ENCODE results near the gene ACTL6B.

Gene ACTL6B

DNA sequence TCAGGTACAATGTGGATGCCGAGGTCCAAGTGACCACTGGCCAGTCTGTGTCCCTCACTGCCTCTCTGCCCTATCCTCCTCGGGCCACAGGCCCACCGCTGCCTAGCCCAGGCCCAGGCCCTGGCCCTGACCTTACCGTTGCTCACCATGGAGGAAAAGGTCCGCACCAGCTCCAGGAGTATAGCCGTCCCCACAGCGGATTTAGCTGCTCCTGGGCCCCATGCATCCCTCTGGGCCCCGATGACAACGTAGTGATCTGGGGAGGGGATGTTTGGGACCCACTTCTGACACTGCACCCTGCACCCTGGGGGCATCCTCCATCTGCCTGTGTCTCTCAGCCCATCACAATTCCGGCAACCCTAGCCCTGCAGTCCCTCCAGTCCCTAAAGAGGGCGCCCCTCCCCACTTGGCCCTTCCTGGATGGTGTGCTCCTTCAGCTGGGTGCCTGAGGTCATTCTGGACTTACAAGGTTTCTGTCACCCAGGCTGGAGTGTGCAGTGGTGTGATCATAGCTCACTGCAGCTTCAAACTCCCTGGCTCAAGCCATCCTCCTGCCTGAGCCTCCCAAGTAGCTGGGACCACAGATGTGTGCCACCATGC, 27.0 kb downstream of the ACTL6B start:
- Histone ChIP-seq H3K4me1 (ENCODE audit: insufficient read depth, low read length, severe bottlenecking) (peaks cover 36% of the 10 kb centered on the region), H3K27ac (ENCODE audit: low read depth, low read length, poor library complexity, severe bottlenecking) (no peak overlapping the region), H3K9me3 (ENCODE audit: low read length) (no peaks in the 10 kb centered on the region), H3K79me2 (ENCODE audit: insufficient read depth, low read length) (no peaks in the 10 kb centered on the region), H2AFZ (ENCODE audit: low read length) (no peak overlapping the region), H3K4me2 (ENCODE audit: low read length) (peak overlapping the region; percentile 45; the same call in 1 of the 2 replicates), H4K20me1 (ENCODE audit: insufficient read depth, low read length) (no peaks in the 10 kb centered on the region), H3K9ac (ENCODE audit: low read length) (peak overlapping the region; percentile 21; the same call in 1 of the 2 replicates), H3K4me3 (ENCODE audit: low read depth, low read length, poor library complexity, severe bottlenecking) (peak overlapping the region; percentile 15), H3K36me3 (ENCODE audit: insufficient read depth, low read length) (no peaks in the 10 kb centered on the region), H3F3A (ENCODE audit: insufficient read depth, low read length) (no peaks in the 10 kb centered on the region), H3K9me2 (ENCODE audit: low read depth, low read length) (no peaks in the 10 kb centered on the region), H3K27me3 (ENCODE audit: insufficient read depth, low read length) (no peaks in the 10 kb centered on the region)
- no peak for TF ChIP-seq EZH2 (IDR thresholded peaks at IDR 0.05; ENCODE audit: borderline replicate concordance, low read length)
- TF ChIP-seq, protein P1, sequence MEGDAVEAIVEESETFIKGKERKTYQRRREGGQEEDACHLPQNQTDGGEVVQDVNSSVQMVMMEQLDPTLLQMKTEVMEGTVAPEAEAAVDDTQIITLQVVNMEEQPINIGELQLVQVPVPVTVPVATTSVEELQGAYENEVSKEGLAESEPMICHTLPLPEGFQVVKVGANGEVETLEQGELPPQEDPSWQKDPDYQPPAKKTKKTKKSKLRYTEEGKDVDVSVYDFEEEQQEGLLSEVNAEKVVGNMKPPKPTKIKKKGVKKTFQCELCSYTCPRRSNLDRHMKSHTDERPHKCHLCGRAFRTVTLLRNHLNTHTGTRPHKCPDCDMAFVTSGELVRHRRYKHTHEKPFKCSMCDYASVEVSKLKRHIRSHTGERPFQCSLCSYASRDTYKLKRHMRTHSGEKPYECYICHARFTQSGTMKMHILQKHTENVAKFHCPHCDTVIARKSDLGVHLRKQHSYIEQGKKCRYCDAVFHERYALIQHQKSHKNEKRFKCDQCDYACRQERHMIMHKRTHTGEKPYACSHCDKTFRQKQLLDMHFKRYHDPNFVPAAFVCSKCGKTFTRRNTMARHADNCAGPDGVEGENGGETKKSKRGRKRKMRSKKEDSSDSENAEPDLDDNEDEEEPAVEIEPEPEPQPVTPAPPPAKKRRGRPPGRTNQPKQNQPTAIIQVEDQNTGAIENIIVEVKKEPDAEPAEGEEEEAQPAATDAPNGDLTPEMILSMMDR (IDR thresholded peaks at IDR 0.05; ENCODE audit: low read length), result peak; percentile 88

DNA sequence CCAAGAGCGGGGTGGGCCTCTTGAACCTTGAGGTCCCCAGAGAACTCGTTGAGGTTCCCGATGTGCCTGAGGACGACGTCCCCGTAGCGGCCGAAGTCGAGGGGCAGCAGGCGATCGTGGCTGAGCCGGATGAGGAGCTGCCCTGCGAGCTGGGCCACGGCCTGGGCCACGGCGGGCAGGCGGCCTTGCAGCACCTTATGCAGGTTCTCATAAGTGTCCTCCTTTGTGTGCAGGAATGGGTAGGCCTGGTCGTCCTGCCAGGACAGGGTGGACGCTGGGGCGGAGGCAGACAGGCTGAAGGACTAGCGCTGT, 29.1 kb downstream of the ACTL6B start:
- Histone ChIP-seq H3K4me3 (ENCODE audit: low read depth, low read length, poor library complexity, severe bottlenecking) (peak overlapping the region; percentile 62), H3K79me2 (ENCODE audit: insufficient read depth, low read length) (no peaks in the 10 kb centered on the region), H3K36me3 (ENCODE audit: insufficient read depth, low read length) (no peaks in the 10 kb centered on the region), H3K9me3 (ENCODE audit: low read length) (no peaks in the 10 kb centered on the region), H3K27ac (ENCODE audit: low read depth, low read length, poor library complexity, severe bottlenecking) (no peak overlapping the region), H3K4me1 (ENCODE audit: insufficient read depth, low read length, severe bottlenecking) (peaks cover 22% of the 10 kb centered on the region), H3F3A (ENCODE audit: insufficient read depth, low read length) (no peaks in the 10 kb centered on the region), H3K4me2 (ENCODE audit: low read length) (peak overlapping the region; percentile 74), H3K9me2 (ENCODE audit: low read depth, low read length) (no peaks in the 10 kb centered on the region), H4K20me1 (ENCODE audit: insufficient read depth, low read length) (no peaks in the 10 kb centered on the region), H3K27me3 (ENCODE audit: insufficient read depth, low read length) (no peaks in the 10 kb centered on the region), H3K9ac (ENCODE audit: low read length) (peak overlapping the region; percentile 67), H2AFZ (ENCODE audit: low read length) (no peak overlapping the region)
- TF ChIP-seq, protein P1 (IDR thresholded peaks at IDR 0.05; ENCODE audit: low read length), result no peak
- TF ChIP-seq EZH2 (IDR thresholded peaks at IDR 0.05; ENCODE audit: borderline replicate concordance, low read length), result no peak

DNA sequence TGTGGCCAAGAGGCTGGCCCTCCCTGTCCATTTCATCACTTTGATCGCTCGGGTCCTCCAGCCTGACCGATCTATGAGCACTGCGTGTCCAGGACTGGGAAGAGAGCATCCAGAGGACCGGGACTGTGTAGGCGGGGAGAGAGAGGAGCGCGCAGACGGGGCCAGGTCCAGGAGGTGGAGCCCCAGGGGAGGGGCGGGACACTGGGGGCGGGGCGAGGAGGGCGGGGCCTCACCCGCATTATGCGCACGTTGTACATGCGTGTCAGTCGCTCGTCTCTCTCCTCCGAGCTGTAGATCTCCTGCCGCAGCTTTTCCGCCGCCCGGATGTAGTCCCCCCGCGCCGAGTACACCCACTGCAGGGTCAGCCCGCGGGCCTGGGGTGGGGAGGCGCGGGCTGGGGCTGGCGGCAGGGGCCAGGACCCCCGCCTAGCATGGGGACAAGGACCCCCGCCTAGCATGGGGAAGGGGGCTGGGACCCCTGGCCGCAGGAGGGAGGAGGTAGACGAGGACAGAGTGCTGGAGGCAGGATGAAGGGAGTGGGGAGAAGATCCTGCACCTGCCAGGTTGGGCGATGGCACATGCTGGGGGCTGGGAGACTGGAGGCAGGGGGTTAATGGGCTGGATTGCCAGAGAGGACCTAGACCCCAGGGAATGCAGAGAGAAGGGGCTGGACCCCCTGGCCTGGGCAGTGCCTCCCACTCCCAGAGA, 29.6 kb downstream of the ACTL6B start:
- Histone ChIP-seq H3K9ac (ENCODE audit: low read length) (peak overlapping the region; percentile 67), H2AFZ (ENCODE audit: low read length) (no peak overlapping the region), H3F3A (ENCODE audit: insufficient read depth, low read length) (no peaks in the 10 kb centered on the region), H3K4me3 (ENCODE audit: low read depth, low read length, poor library complexity, severe bottlenecking) (peak overlapping the region; percentile 62), H3K4me2 (ENCODE audit: low read length) (peak overlapping the region; percentile 74), H3K9me2 (ENCODE audit: low read depth, low read length) (no peaks in the 10 kb centered on the region), H3K27me3 (ENCODE audit: insufficient read depth, low read length) (no peaks in the 10 kb centered on the region), H3K27ac (ENCODE audit: low read depth, low read length, poor library complexity, severe bottlenecking) (no peak overlapping the region), H3K79me2 (ENCODE audit: insufficient read depth, low read length) (no peaks in the 10 kb centered on the region), H3K9me3 (ENCODE audit: low read length) (no peaks in the 10 kb centered on the region), H4K20me1 (ENCODE audit: insufficient read depth, low read length) (no peaks in the 10 kb centered on the region), H3K36me3 (ENCODE audit: insufficient read depth, low read length) (no peaks in the 10 kb centered on the region), H3K4me1 (ENCODE audit: insufficient read depth, low read length, severe bottlenecking) (peaks cover 22% of the 10 kb centered on the region)
- TF ChIP-seq, protein P1 (IDR thresholded peaks at IDR 0.05; ENCODE audit: low read length), result no peak
- TF ChIP-seq EZH2 (IDR thresholded peaks at IDR 0.05; ENCODE audit: borderline replicate concordance, low read length), result no peak
